GM12874 (cell line): Measurements from ENCODE around the gene CYP46A1.

ENCODE experiments used
- CTCF ChIP-seq: IDR thresholded peaks from 2 replicates; pipeline ENCODE4 v1.5.1; 2011; ENCODE audit warnings: low read depth, mild to moderate bottlenecking, control low read depth, low read length, moderate library complexity; ENCODE audit not compliant: insufficient read depth

CYP46A1 gene

GRCh38 chr14:99703381-99703780 is 19.3 kb downstream of the CYP46A1 start:
- no peak for TF ChIP-seq CTCF

GRCh38 chr14:99704037-99704436 is 19.9 kb downstream of the CYP46A1 start:
- TF ChIP-seq CTCF = no peak

GRCh38 chr14:99706107-99706900 is 22.2 kb downstream of the CYP46A1 start:
- no peak for TF ChIP-seq CTCF

- TF ChIP-seq CTCF = no peak
Observed at GRCh38 chr14:99707420-99707819, 23.3 kb downstream of the CYP46A1 start.

- TF ChIP-seq CTCF = no peak
Observed at GRCh38 chr14:99707921-99708320, 23.8 kb downstream of the CYP46A1 start.

- no peak for TF ChIP-seq CTCF
Observed at GRCh38 chr14:99708449-99708848, 24.4 kb downstream of the CYP46A1 start.

- TF ChIP-seq CTCF = no peak
Observed at GRCh38 chr14:99713972-99714371, 29.9 kb downstream of the CYP46A1 start.
